ENCODE results near the gene TCF4.

DNA sequence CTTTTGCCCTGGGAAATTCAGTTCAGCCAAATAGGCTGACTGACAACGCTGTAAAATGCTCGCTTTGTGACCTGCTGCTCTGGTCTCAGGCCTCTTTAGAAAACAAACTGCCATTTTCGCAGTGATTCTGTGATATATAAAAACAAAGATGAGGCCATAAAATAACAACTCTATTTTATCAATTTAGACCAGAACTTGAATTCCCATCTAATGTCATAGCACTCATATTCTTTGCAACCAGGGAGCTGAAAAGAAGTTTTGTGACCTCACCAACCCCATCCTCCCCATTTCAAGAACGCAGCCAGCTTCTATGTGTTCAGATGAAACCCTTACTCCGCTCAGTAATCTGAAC is 40.3 kb downstream of the TCF4 start:
- TF ChIP-seq POLR2A (IDR thresholded peaks at IDR 0.05) (no peak), EP300 (IDR thresholded peaks at IDR 0.05; ENCODE audit: low read depth) (no peak)
- TF ChIP-seq, protein P1, sequence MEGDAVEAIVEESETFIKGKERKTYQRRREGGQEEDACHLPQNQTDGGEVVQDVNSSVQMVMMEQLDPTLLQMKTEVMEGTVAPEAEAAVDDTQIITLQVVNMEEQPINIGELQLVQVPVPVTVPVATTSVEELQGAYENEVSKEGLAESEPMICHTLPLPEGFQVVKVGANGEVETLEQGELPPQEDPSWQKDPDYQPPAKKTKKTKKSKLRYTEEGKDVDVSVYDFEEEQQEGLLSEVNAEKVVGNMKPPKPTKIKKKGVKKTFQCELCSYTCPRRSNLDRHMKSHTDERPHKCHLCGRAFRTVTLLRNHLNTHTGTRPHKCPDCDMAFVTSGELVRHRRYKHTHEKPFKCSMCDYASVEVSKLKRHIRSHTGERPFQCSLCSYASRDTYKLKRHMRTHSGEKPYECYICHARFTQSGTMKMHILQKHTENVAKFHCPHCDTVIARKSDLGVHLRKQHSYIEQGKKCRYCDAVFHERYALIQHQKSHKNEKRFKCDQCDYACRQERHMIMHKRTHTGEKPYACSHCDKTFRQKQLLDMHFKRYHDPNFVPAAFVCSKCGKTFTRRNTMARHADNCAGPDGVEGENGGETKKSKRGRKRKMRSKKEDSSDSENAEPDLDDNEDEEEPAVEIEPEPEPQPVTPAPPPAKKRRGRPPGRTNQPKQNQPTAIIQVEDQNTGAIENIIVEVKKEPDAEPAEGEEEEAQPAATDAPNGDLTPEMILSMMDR (IDR thresholded peaks at IDR 0.05), result no peak
